NT2/D1 (cell line): ENCODE results near the gene CD7.
"Not testable (repeated sequence)": the region's sequence is repeated elsewhere in the genome, so short reads cannot be mapped to it uniquely, and the experiment has no call there.

ENCODE experiments used
- DNase-seq: peaks from one replicate; pipeline ENCODE4 v3.0.0-alpha.2; 2011; ENCODE audit warnings: low read depth, low spot score
- H3K27me3 ChIP-seq: 2 replicates; pipeline ENCODE4 v1.6.0; 2011; ENCODE audit warnings: mild to moderate bottlenecking; ENCODE audit not compliant: insufficient read length, insufficient read depth
- H3K36me3 ChIP-seq: 2 replicates; pipeline ENCODE4 v1.6.1; 2011; ENCODE audit warnings: mild to moderate bottlenecking, low read length, mixed read lengths; ENCODE audit not compliant: insufficient read depth, insufficient read length
- H3K4me1 ChIP-seq: 2 replicates; pipeline ENCODE4 v1.5.1; 2011; ENCODE audit not compliant: insufficient read depth, insufficient read length
- H3K4me3 ChIP-seq: 2 replicates; pipeline ENCODE4 v1.5.1; 2011; ENCODE audit warnings: low read depth; ENCODE audit not compliant: insufficient read length
- H3K9ac ChIP-seq: 2 replicates; pipeline ENCODE4 v1.6.0; 2011; ENCODE audit warnings: low read depth; ENCODE audit not compliant: insufficient read length
- H3K9me3 ChIP-seq: 2 replicates; pipeline ENCODE4 v1.5.1; 2011; ENCODE audit warnings: mild to moderate bottlenecking, low read length; ENCODE audit not compliant: insufficient read depth
- SUZ12 ChIP-seq: IDR thresholded peaks from 2 replicates; pipeline ENCODE4 v1.6.1; 2011; ENCODE audit not compliant: insufficient read length, insufficient read depth; ENCODE audit errors: extremely low read depth
- YY1 ChIP-seq: IDR thresholded peaks from 2 replicates; pipeline ENCODE4 v1.6.1; 2011; ENCODE audit not compliant: insufficient read length, insufficient read depth
- ZNF274 ChIP-seq: IDR thresholded peaks from 2 replicates; pipeline ENCODE4 v1.6.1; 2011; ENCODE audit warnings: mild to moderate bottlenecking, low read depth, low read length

CD7 gene

GRCh38 chr17:82317394-82318168, at the start of gene CD7:
Gene CD7 (minus strand): TSS chr17:82317608. CDS start chr17:82317495, 113 bp downstream.
- no peaks in the 10 kb centered on the region for H3K36me3 ChIP-seq
- H3K27me3 ChIP-seq: peaks cover 10% of the 10 kb centered on the region
- H3K4me3 ChIP-seq: no peak within 1 kb of the TSS
- peaks cover 45% of the 10 kb centered on the region for H3K4me1 ChIP-seq
- peak within 1 kb of the TSS; percentile 61 for H3K9ac ChIP-seq
- peaks cover 8% of the 10 kb centered on the region for H3K9me3 ChIP-seq
- TF ChIP-seq ZNF274: no peak
- TF ChIP-seq SUZ12: no peak
- no peak for TF ChIP-seq YY1
- no peak for DNase-seq

GRCh38 chr17:82366749-82367148, 49.3 kb upstream of the CD7 start:
- no peaks in the 10 kb centered on the region for H3K36me3 ChIP-seq
- DNase-seq: no peak
- peaks cover 24% of the 10 kb centered on the region for H3K27me3 ChIP-seq
- no peak for TF ChIP-seq SUZ12
- H3K9ac ChIP-seq: no peak overlapping the region
- H3K9me3 ChIP-seq: no peaks in the 10 kb centered on the region; the same call in 1 of the 2 replicates
- no peaks in the 10 kb centered on the region for H3K4me1 ChIP-seq
- no peak overlapping the region for H3K4me3 ChIP-seq

DNA sequence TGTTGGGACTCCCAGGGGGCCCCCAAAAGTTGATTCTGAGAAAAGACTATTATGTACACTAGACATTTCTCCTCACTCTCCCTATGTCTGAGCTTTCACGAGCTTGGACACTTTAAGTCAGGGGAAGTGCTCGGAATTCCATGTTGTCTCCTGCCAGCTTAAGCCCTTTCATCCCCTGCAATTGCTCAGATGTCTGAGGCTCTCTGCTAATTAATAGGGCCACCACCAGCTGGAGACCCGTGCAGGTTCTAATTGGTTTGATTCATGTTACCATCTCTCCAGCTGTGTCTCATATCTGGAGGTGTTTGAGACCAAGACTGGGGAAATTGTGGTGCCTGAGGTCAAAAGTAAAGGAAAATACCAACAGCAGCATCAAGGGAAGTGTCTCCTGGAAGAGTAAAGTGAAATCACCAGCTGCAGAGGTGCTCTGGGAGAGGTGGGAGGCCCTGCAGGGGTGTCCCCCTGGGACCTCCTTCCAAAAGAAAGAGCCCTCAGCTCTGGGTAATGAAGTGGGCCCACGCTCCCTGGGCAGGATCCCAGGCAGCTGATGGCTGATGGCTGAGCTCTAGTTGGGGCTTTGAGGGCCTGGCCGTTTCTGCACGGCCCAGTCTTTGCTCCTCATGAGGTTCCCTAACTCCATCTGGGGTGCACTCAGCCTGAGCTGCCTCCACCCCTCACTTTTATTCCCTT, 48.3 kb upstream of the CD7 start:
- DNase-seq: no peak
- H3K4me1 ChIP-seq: no peaks in the 10 kb centered on the region
- TF ChIP-seq YY1: no peak
- TF ChIP-seq ZNF274: no peak
- TF ChIP-seq SUZ12: no peak

GRCh38 chr17:82361885-82362633, 44.7 kb upstream of the CD7 start:
- TF ChIP-seq YY1: no peak
- TF ChIP-seq SUZ12: no peak
- no peak for TF ChIP-seq ZNF274
- peaks cover 3% of the 10 kb centered on the region for H3K4me1 ChIP-seq
- no peaks in the 10 kb centered on the region for H3K36me3 ChIP-seq
- peaks cover 17% of the 10 kb centered on the region for H3K27me3 ChIP-seq
- H3K9ac ChIP-seq: no peak overlapping the region
- H3K4me3 ChIP-seq: no peak overlapping the region
- no peak for DNase-seq
- H3K9me3 ChIP-seq: no peaks in the 10 kb centered on the region

More for the DNA sequence above, 48.3 kb upstream of the CD7 start:
- no peaks in the 10 kb centered on the region; the same call in 1 of the 2 replicates for H3K9me3 ChIP-seq
- no peak overlapping the region for H3K9ac ChIP-seq
- H3K27me3 ChIP-seq: peaks cover 18% of the 10 kb centered on the region
- H3K4me3 ChIP-seq: no peak overlapping the region
- H3K36me3 ChIP-seq: no peaks in the 10 kb centered on the region

- H3K27me3 ChIP-seq: peaks cover 20% of the 10 kb centered on the region
- H3K4me3 ChIP-seq, H3K9ac ChIP-seq, H3K36me3 ChIP-seq, H3K9me3 ChIP-seq, DNase-seq: not testable (repeated sequence)
- H3K4me1 ChIP-seq: peaks cover 14% of the 10 kb centered on the region
Observed at GRCh38 chr17:82359451-82360074, 42.2 kb upstream of the CD7 start.

DNA sequence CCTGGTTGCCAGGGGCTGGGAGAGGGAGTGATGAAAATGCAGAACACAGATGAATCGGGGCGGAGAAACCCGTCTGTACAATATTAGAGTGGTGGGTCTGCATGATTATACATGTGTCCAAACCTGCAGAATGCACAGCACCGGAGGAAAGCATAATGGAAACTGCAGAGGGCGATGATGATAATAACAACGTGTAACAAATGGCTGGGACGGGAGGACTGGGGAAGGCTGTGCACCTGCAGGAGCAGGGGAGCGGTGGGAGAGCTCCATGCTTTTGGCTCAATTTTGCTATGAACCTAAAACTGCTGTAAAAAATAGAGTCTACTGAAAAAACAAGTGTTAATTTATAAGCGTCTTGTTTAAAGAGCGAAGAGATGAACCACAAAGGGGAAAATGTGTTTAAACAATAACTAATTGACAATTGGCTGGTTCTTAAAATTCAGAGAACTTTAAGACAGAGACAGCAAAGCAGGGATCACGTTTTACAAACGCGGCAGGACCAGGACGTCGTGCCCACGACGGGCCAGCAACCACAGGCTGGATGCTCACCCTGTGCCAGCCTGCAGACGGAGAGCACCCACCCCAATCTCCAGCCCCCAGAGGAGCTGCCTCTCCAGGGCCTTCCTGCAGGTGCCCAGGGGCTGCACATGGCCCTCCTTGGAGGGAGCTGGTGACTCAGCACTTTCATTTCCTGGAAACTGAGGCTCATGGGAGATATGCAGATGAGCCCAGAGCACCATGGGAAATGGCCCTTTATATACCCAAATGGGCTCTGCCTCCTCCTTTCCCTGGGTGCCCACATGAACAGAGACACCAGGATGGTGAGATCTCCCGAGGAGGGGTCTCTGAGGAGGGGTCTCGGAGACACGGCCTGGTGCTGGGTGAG, 41.3 kb upstream of the CD7 start, which contains the start of gene TEX19:
TSS of gene TEX19 (plus strand) at position 783 of the 886 bp plus-strand sequence. CDS start 2,904 bp downstream, outside the sequence.
- Histone ChIP-seq H3K9ac (no peak within 1 kb of the TSS), H3K36me3 (no peaks in the 10 kb centered on the region), H3K4me1 (peaks cover 14% of the 10 kb centered on the region), H3K9me3 (no peaks in the 10 kb centered on the region), H3K4me3 (no peak within 1 kb of the TSS), H3K27me3 (peaks cover 20% of the 10 kb centered on the region)
- no peak for DNase-seq
- TF ChIP-seq SUZ12: no peak
